ENCODE results near the gene MIOS. TPM values are rescaled to one million over a fixed set of nuclear protein-coding genes. Genes with fewer than 3 reads are reported as not detected.

The MIOS gene
- total RNA-seq, 1 experiment from 2014 or later, result 65.4 TPM

- ChIA-PET POLR2A (interaction anchor here (0.6 to 9.5 kb wide), 9 partner anchors 9 to 452 kb away, joined by 3 to 235 read pairs (median 6); partner anchors contain the start of gene MIOS), CTCF (interaction anchor here (1.0 to 3.8 kb wide), 3 partner anchors 11 to 128 kb away, joined by 5 to 21 read pairs (median 18); no protein-coding TSS in a partner anchor)
- no peak for TF ChIP-seq CTCF (IDR thresholded peaks at IDR 0.05; ENCODE audit: unreplicated experiment)
- no peaks in the 10 kb centered on the region for H3K27me3 Mint-ChIP-seq (ENCODE audit: insufficient read depth, unreplicated experiment)
- H3K9me3 Mint-ChIP-seq (ENCODE audit: unreplicated experiment), result no peaks in the 10 kb centered on the region
- BruUV-seq (replicated peaks), result no TSS peak
- no peaks in the 10 kb centered on the region for H3K36me3 Mint-ChIP-seq (ENCODE audit: insufficient read depth, unreplicated experiment)
- peak overlapping the region; percentile 98 for H3K27ac Mint-ChIP-seq (ENCODE audit: low read depth, unreplicated experiment)
- H3K4me1 Mint-ChIP-seq (ENCODE audit: insufficient read depth, unreplicated experiment), result peaks cover 50% of the 10 kb centered on the region
- DNase-seq (ENCODE audit: unreplicated experiment), result no peak
- intact Hi-C loops (cut with micrococcal nuclease), result no loop called here
- no peak overlapping the region for H3K4me3 Mint-ChIP-seq (ENCODE audit: unreplicated experiment)
Observed at GRCh38 chr7:7552199-7552598, 14.5 kb upstream of the MIOS start.

GRCh38 chr7:7553386-7553785 is 13.3 kb upstream of the MIOS start:
- peak overlapping the region; percentile 58 for H3K4me3 Mint-ChIP-seq (ENCODE audit: unreplicated experiment)
- DNase-seq (ENCODE audit: unreplicated experiment), result peak; percentile 35
- H3K9me3 Mint-ChIP-seq (ENCODE audit: unreplicated experiment), result peaks cover 2% of the 10 kb centered on the region
- no peaks in the 10 kb centered on the region for H3K27me3 Mint-ChIP-seq (ENCODE audit: insufficient read depth, unreplicated experiment)
- H3K27ac Mint-ChIP-seq (ENCODE audit: low read depth, unreplicated experiment), result peak overlapping the region; percentile 98
- H3K36me3 Mint-ChIP-seq (ENCODE audit: insufficient read depth, unreplicated experiment), result no peaks in the 10 kb centered on the region
- no TSS peak for BruUV-seq (replicated peaks)
- intact Hi-C loops (cut with micrococcal nuclease), result no loop called here
- no peak for TF ChIP-seq CTCF (IDR thresholded peaks at IDR 0.05; ENCODE audit: unreplicated experiment)
- POLR2A ChIA-PET, result interaction anchor here (0.8 to 9.5 kb wide), 12 partner anchors 10 to 453 kb away, joined by 3 to 235 read pairs (median 8); partner anchors contain the start of genes MIOS and UMAD1
- CTCF ChIA-PET, result interaction anchor here (0.6 to 1.3 kb wide), 2 partner anchors 129 to 977 kb away, joined by 3 to 4 read pairs; no protein-coding TSS in a partner anchor
- peaks cover 47% of the 10 kb centered on the region for H3K4me1 Mint-ChIP-seq (ENCODE audit: insufficient read depth, unreplicated experiment)

- Mint-ChIP-seq H3K27ac (ENCODE audit: low read depth, unreplicated experiment) (peak overlapping the region; percentile 98), H3K4me3 (ENCODE audit: unreplicated experiment) (peak overlapping the region; percentile 58), H3K36me3 (ENCODE audit: insufficient read depth, unreplicated experiment) (peaks cover 5% of the 10 kb centered on the region), H3K27me3 (ENCODE audit: insufficient read depth, unreplicated experiment) (no peaks in the 10 kb centered on the region), H3K4me1 (ENCODE audit: insufficient read depth, unreplicated experiment) (peaks cover 44% of the 10 kb centered on the region), H3K9me3 (ENCODE audit: unreplicated experiment) (peaks cover 8% of the 10 kb centered on the region)
- ChIA-PET POLR2A (interaction anchor here (0.5 to 9.5 kb wide), 13 partner anchors 11 to 454 kb away, joined by 3 to 235 read pairs (median 6); partner anchors contain the start of genes COL28A1, MIOS and UMAD1), CTCF (interaction anchor here (1.0 to 1.3 kb wide), 3 partner anchors 10 to 129 kb away, joined by 4 read pairs; no protein-coding TSS in a partner anchor)
- intact Hi-C loops (cut with micrococcal nuclease), result no loop called here
- TSS peak; percentile 88 for BruUV-seq (replicated peaks)
- peak; percentile 86 for DNase-seq (ENCODE audit: unreplicated experiment)
- no peak for TF ChIP-seq CTCF (IDR thresholded peaks at IDR 0.05; ENCODE audit: unreplicated experiment)
Observed at GRCh38 chr7:7554021-7554432, 12.7 kb upstream of the MIOS start.

- ChIA-PET POLR2A (interaction anchor here (0.6 to 9.5 kb wide), 14 partner anchors 10 to 741 kb away, joined by 3 to 235 read pairs (median 6); partner anchors contain the start of genes COL28A1, MIOS and UMAD1), CTCF (interaction anchor here (0.6 to 1.3 kb wide), 5 partner anchors 9 to 455 kb away, joined by 3 to 4 read pairs (median 4); no protein-coding TSS in a partner anchor)
- TF ChIP-seq CTCF (IDR thresholded peaks at IDR 0.05; ENCODE audit: unreplicated experiment), result no peak
- Mint-ChIP-seq H3K36me3 (ENCODE audit: insufficient read depth, unreplicated experiment) (peaks cover 5% of the 10 kb centered on the region), H3K9me3 (ENCODE audit: unreplicated experiment) (peaks cover 11% of the 10 kb centered on the region), H3K27me3 (ENCODE audit: insufficient read depth, unreplicated experiment) (no peaks in the 10 kb centered on the region), H3K27ac (ENCODE audit: low read depth, unreplicated experiment) (peak overlapping the region; percentile 79), H3K4me3 (ENCODE audit: unreplicated experiment) (peak overlapping the region; percentile 7), H3K4me1 (ENCODE audit: insufficient read depth, unreplicated experiment) (peaks cover 44% of the 10 kb centered on the region)
- DNase-seq (ENCODE audit: unreplicated experiment), result no peak
- no TSS peak for BruUV-seq (replicated peaks)
- intact Hi-C loops (cut with micrococcal nuclease), result no loop called here
Observed at GRCh38 chr7:7554649-7555575, 11.8 kb upstream of the MIOS start.

Measured in MCF 10A (cell line).